Upper lobe of left lung (tissue), 4 donors: ENCODE measurements around the gene CRYAB.

Source experiments
- CTCF ChIP-seq, 6 experiments: fragments of 450-650 bp in 4 of 6; fragments of 200-600 bp in 2 of 6; sonication (generic) in 2 of 6; IDR thresholded peaks; one replicate each; pipeline ENCODE4 v1.5.1; 2016 to 2019; ENCODE audit warnings: antibody characterized with exemption in 6 of 6
- EP300 ChIP-seq, 4 donors: sonication (generic); formaldehyde crosslinking; IDR thresholded peaks; one replicate each; pipeline ENCODE4 v1.5.1; 2017; ENCODE audit warnings: antibody characterized with exemption in 4 of 4, control low read depth in 2 of 4
- POLR2A ChIP-seq, 4 donors: fragments of 450-650 bp; IDR thresholded peaks; one replicate each; pipeline ENCODE4 v1.5.1; 2016 to 2017; ENCODE audit warnings: antibody characterized with exemption in 4 of 4, mild to moderate bottlenecking in 2 of 4

DNA sequence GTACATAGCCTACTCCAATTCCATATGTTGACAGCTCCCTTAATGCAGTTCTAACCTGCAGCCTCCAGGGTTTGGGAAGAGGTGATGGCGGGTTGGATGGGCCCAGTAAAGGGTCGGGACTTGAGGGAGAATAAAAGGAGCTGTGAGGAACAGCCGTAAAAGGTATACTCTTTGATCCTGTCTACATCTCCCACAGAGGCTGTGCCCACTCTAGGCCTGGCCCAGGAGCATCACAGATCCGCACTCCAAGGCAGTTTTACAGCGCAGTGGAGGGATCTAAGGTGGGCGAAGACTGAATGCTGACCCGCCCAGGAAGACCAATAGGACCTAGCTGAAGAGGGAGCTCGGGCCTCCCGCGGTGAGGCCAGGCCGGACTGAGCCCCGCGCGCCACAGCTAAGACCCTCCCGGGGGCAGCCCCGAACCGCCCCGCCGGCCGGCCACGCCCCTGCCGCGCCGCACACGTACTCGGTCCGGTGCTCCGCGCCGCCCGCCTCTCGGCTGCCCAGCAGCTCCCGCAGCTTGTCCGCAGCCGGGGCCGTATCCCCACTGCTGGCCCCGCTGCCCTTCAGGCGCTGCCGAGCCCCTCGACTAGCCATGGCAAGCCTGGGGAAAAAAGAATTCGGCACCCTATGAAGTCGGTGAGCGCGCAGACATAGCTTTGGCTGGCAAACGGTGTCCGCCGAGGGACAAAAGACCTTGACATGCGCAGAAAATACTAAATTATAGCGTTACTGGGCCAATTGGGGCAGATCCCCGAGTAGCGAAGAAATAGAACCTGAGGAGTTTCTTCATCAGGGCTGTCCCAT is 40.5 kb downstream of the CRYAB start, which contains the start of gene ALG9:
- TF ChIP-seq CTCF (IDR thresholded peaks at IDR 0.05) (peak in 5 of 6 experiments; percentile 19 to 41 (median 37)), POLR2A (IDR thresholded peaks at IDR 0.05) (peak in 1 of 4 donors; percentile 54), EP300 (IDR thresholded peaks at IDR 0.05) (peak in 1 of 4 donors; percentile 26)
